ENCODE data around the gene KIF26B.

- TF ChIP-seq CTCF (conservative IDR thresholded peaks at IDR 0.05; ENCODE audit: low read depth, low read length) (no peak), EZH2 (IDR thresholded peaks at IDR 0.05; ENCODE audit: low read length, unreplicated experiment) (no peak)
Measured at GRCh38 chr1:245678860-245679411, 524.2 kb downstream of the KIF26B start.
